ENCODE measurements around the gene MYLK. TPM values are rescaled to one million over a fixed set of nuclear protein-coding genes. Genes with fewer than 3 reads are reported as not detected.

Gene MYLK
- total RNA-seq, 1 donor from 2014 or later = 24.3 TPM

DNA sequence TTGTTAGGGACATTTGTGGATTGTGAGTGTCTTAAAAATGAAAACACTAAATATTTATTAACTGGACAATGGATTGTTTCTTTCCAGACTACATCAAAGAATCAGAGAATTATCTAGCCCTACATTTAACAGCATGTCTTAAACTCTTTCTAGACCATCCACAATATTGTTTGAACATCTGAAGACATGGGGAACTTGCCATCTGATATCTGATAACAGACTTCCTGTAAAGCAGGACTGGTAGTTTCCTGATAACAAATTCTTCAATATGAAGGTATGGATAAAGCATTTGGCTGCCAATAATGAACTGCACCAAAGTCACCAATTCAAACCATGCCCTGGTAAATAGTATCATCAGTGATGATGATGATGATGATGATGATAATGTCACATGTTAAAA, 273.1 kb downstream of the MYLK start:
- H3K4me3 Mint-ChIP-seq (ENCODE audit: unreplicated experiment) = no peak overlapping the region
- DNase-seq (ENCODE audit: extremely low spot score, unreplicated experiment) = no peak
- no peak overlapping the region for H3K27ac Mint-ChIP-seq (ENCODE audit: unreplicated experiment)
- peaks cover 2% of the 10 kb centered on the region for H3K36me3 Mint-ChIP-seq (ENCODE audit: unreplicated experiment)
- no peaks in the 10 kb centered on the region for H3K27me3 Mint-ChIP-seq (ENCODE audit: unreplicated experiment)
- H3K9me3 Mint-ChIP-seq (ENCODE audit: unreplicated experiment) = no peaks in the 10 kb centered on the region
- peaks cover 33% of the 10 kb centered on the region for H3K4me1 Mint-ChIP-seq (ENCODE audit: unreplicated experiment)
- TF ChIP-seq CTCF (IDR thresholded peaks at IDR 0.05) = no peak

DNA sequence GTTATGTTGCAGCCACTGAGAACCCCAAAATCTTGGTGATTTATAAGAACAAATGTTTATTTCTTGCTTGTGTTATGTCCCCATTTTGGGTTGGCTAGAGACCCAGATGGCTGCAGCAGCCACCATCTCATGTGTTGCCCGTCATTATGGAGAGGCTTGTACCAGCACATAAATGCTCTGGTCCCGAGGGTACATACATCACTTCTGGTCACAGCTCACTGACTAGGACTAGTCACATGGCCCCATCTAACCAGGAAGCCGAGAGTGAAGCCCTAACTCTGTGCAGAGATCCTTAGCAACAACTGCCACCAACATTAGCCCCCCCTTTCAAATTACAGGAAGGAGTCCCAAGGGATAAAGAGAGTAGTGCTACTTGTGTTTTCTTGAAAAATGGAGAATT, 273.8 kb downstream of the MYLK start:
- DNase-seq (ENCODE audit: extremely low spot score, unreplicated experiment) = no peak
- H3K4me3 Mint-ChIP-seq (ENCODE audit: unreplicated experiment) = no peak overlapping the region
- peaks cover 39% of the 10 kb centered on the region for H3K4me1 Mint-ChIP-seq (ENCODE audit: unreplicated experiment)
- TF ChIP-seq CTCF (IDR thresholded peaks at IDR 0.05) = no peak
- H3K9me3 Mint-ChIP-seq (ENCODE audit: unreplicated experiment) = no peaks in the 10 kb centered on the region
- H3K27me3 Mint-ChIP-seq (ENCODE audit: unreplicated experiment) = no peaks in the 10 kb centered on the region
- no peak overlapping the region for H3K27ac Mint-ChIP-seq (ENCODE audit: unreplicated experiment)
- peaks cover 2% of the 10 kb centered on the region for H3K36me3 Mint-ChIP-seq (ENCODE audit: unreplicated experiment)

DNA sequence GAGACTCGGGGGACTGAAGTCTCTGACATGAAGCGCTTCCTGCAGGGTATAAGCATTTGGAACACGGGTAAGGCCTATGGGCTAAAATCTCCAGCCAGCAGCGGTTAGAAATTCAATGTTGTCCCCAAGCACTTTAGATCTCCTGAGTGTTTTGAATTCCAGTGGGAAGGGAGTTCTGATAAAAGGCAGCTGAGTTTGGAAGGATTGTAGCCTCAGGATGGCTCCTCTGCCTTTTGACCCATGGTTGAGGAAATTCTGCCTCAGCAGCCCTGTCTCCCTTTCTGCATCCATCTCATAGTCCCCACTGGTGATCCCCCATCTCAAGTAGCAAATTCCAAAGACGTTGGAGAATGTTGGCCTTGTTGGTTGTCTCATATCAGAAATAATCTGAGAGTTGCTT, 275.1 kb downstream of the MYLK start:
- H3K4me3 Mint-ChIP-seq (ENCODE audit: unreplicated experiment) = no peak overlapping the region
- peaks cover 1% of the 10 kb centered on the region for H3K36me3 Mint-ChIP-seq (ENCODE audit: unreplicated experiment)
- no peak for DNase-seq (ENCODE audit: extremely low spot score, unreplicated experiment)
- no peak overlapping the region for H3K27ac Mint-ChIP-seq (ENCODE audit: unreplicated experiment)
- no peaks in the 10 kb centered on the region for H3K27me3 Mint-ChIP-seq (ENCODE audit: unreplicated experiment)
- no peaks in the 10 kb centered on the region for H3K9me3 Mint-ChIP-seq (ENCODE audit: unreplicated experiment)
- TF ChIP-seq CTCF (IDR thresholded peaks at IDR 0.05) = no peak
- H3K4me1 Mint-ChIP-seq (ENCODE audit: unreplicated experiment) = peaks cover 49% of the 10 kb centered on the region

GRCh38 chr3:123608263-123608937, 275.7 kb downstream of the MYLK start:
- no peak overlapping the region for H3K27ac Mint-ChIP-seq (ENCODE audit: unreplicated experiment)
- no peak for DNase-seq (ENCODE audit: extremely low spot score, unreplicated experiment)
- H3K9me3 Mint-ChIP-seq (ENCODE audit: unreplicated experiment) = no peaks in the 10 kb centered on the region
- H3K27me3 Mint-ChIP-seq (ENCODE audit: unreplicated experiment) = no peaks in the 10 kb centered on the region
- no peak overlapping the region for H3K4me3 Mint-ChIP-seq (ENCODE audit: unreplicated experiment)
- no peaks in the 10 kb centered on the region for H3K36me3 Mint-ChIP-seq (ENCODE audit: unreplicated experiment)
- peaks cover 44% of the 10 kb centered on the region for H3K4me1 Mint-ChIP-seq (ENCODE audit: unreplicated experiment)
- no peak for TF ChIP-seq CTCF (IDR thresholded peaks at IDR 0.05)

DNA sequence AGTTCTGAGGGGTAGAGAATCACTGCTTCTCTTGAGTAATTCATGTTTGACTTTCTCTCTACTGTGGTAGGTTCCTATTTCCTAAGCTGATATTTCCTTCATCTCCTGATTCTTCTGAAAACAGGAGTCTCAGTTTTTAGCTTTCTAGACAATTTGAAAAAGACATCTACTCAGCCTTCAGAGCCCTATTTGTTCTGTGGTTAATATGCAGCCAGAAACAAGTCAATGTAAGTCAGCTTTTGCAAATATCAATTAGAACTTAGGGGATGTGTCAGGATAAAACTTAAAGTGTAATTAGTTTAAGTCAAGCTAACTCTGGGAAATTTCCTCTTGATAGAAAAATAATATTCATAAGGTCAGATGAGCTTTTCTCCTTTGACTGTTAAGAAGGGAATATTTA, 277.6 kb downstream of the MYLK start:
- no peaks in the 10 kb centered on the region for H3K9me3 Mint-ChIP-seq (ENCODE audit: unreplicated experiment)
- H3K36me3 Mint-ChIP-seq (ENCODE audit: unreplicated experiment) = no peaks in the 10 kb centered on the region
- peaks cover 41% of the 10 kb centered on the region for H3K4me1 Mint-ChIP-seq (ENCODE audit: unreplicated experiment)
- TF ChIP-seq CTCF (IDR thresholded peaks at IDR 0.05) = no peak
- H3K27me3 Mint-ChIP-seq (ENCODE audit: unreplicated experiment) = no peaks in the 10 kb centered on the region
- no peak overlapping the region for H3K4me3 Mint-ChIP-seq (ENCODE audit: unreplicated experiment)
- H3K27ac Mint-ChIP-seq (ENCODE audit: unreplicated experiment) = no peak overlapping the region
- DNase-seq (ENCODE audit: extremely low spot score, unreplicated experiment) = no peak
